Loucy (cell line): ENCODE measurements around the gene SLC9A1.

Experiments used
- H2AFZ ChIP-seq: fragments of 200-600 bp; sonication (generic); 2 replicates; pipeline ENCODE4 v1.6.0; 2016; ENCODE audit warnings: antibody characterized with exemption, mild to moderate bottlenecking, low read length, moderate library complexity
- H3F3A ChIP-seq: fragments of 200-600 bp; 2 replicates; pipeline ENCODE4 v1.6.0; 2016; ENCODE audit warnings: antibody characterized with exemption, low read depth, mild to moderate bottlenecking
- H3K27me3 ChIP-seq: fragments of 200-600 bp; sonication (generic); 2 replicates; pipeline ENCODE4 v1.6.1; 2014; ENCODE audit warnings: low read length, mild to moderate bottlenecking; ENCODE audit not compliant: insufficient read depth, poor library complexity, severe bottlenecking
- H3K36me3 ChIP-seq: fragments of 200-600 bp; sonication (generic); 2 replicates; pipeline ENCODE4 v1.6.1; 2016; ENCODE audit warnings: low read length; ENCODE audit not compliant: insufficient read depth
- H3K4me1 ChIP-seq: fragments of 200-600 bp; sonication (generic); 2 replicates; pipeline ENCODE4 v1.5.1; 2014; ENCODE audit warnings: low read length, mild to moderate bottlenecking; ENCODE audit not compliant: insufficient read depth, poor library complexity, severe bottlenecking
- H3K4me2 ChIP-seq: fragments of 200-600 bp; sonication (generic); 2 replicates; pipeline ENCODE4 v1.6.0; 2014; ENCODE audit warnings: antibody characterized with exemption, low read length, low read depth, mild to moderate bottlenecking; ENCODE audit not compliant: poor library complexity, severe bottlenecking
- H3K4me3 ChIP-seq: fragments of 200-600 bp; sonication (generic); 2 replicates; pipeline ENCODE4 v1.5.1; 2014; ENCODE audit warnings: low read length, mild to moderate bottlenecking, mixed read lengths; ENCODE audit not compliant: poor library complexity, severe bottlenecking
- H3K79me2 ChIP-seq: fragments of 200-600 bp; sonication (generic); 2 replicates; pipeline ENCODE4 v1.6.1; 2014; ENCODE audit warnings: low read length; ENCODE audit not compliant: insufficient read depth
- H3K9ac ChIP-seq: fragments of 200-600 bp; sonication (generic); 2 replicates; pipeline ENCODE4 v1.6.0; 2014; ENCODE audit warnings: mild to moderate bottlenecking, low read depth, low read length, moderate library complexity; ENCODE audit not compliant: poor library complexity, severe bottlenecking
- H3K9me2 ChIP-seq: fragments of 200-600 bp; sonication (generic); replicated peaks from 2 replicates; pipeline ENCODE4 v1.6.1; 2016; ENCODE audit warnings: low read depth, low read length, mixed read lengths
- H3K9me3 ChIP-seq: fragments of 200-600 bp; sonication (generic); 2 replicates; pipeline ENCODE4 v1.6.1; 2014; ENCODE audit warnings: mild to moderate bottlenecking, antibody characterized with exemption, low read length, low read depth; ENCODE audit not compliant: insufficient read depth
- H4K20me1 ChIP-seq: fragments of 200-600 bp; sonication (generic); 2 replicates; pipeline ENCODE4 v1.6.0; 2014; ENCODE audit warnings: antibody characterized with exemption, low read length, mild to moderate bottlenecking; ENCODE audit not compliant: insufficient read depth, poor library complexity, severe bottlenecking
- EZH2phosphoT487 ChIP-seq: fragments of 200-600 bp; IDR thresholded peaks from 2 replicates; pipeline ENCODE4 v1.6.1; 2018; ENCODE audit warnings: antibody characterized with exemption, mild to moderate bottlenecking, moderate library complexity, borderline replicate concordance
- TF ChIP-seq, protein P1 (sequence below): fragments of 200-600 bp; sonication (generic); conservative IDR thresholded peaks from 2 replicates; pipeline ENCODE4 v1.5.1; 2014; ENCODE audit warnings: mild to moderate bottlenecking, antibody characterized with exemption, low read length

The SLC9A1 gene

DNA sequence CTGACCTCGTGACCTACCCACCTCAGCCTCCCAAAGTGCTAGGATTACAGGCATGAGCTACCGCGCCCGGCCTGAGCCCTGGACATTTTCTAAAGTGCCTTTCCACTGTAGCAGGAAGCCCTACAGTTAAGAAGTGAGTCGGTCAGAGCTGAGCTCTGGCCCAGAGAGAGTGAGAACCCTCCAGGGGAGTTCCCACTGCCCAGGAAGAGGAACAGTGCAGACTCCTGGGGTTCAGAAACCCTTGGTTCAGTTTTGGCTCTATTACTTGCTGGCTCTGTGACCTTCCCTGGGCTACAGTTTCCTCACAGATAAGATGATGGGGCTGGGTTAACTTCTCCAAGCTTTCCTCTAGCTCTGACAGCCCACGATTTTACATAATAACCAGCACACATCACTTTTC lies 20.9 kb downstream of the SLC9A1 start:
- Histone ChIP-seq H3K4me2 (no peak overlapping the region), H3K79me2 (peaks cover 25% of the 10 kb centered on the region; the same call in 1 of the 2 replicates), H3K9me3 (no peaks in the 10 kb centered on the region), H3K9me2 (no peaks in the 10 kb centered on the region), H3K27me3 (no peaks in the 10 kb centered on the region), H4K20me1 (no peaks in the 10 kb centered on the region), H3K36me3 (no peaks in the 10 kb centered on the region; the same call in 1 of the 2 replicates), H2AFZ (no peak overlapping the region), H3K4me3 (no peak overlapping the region), H3K4me1 (peaks cover 26% of the 10 kb centered on the region), H3F3A (no peaks in the 10 kb centered on the region), H3K9ac (no peak overlapping the region)
- TF ChIP-seq, protein P1, sequence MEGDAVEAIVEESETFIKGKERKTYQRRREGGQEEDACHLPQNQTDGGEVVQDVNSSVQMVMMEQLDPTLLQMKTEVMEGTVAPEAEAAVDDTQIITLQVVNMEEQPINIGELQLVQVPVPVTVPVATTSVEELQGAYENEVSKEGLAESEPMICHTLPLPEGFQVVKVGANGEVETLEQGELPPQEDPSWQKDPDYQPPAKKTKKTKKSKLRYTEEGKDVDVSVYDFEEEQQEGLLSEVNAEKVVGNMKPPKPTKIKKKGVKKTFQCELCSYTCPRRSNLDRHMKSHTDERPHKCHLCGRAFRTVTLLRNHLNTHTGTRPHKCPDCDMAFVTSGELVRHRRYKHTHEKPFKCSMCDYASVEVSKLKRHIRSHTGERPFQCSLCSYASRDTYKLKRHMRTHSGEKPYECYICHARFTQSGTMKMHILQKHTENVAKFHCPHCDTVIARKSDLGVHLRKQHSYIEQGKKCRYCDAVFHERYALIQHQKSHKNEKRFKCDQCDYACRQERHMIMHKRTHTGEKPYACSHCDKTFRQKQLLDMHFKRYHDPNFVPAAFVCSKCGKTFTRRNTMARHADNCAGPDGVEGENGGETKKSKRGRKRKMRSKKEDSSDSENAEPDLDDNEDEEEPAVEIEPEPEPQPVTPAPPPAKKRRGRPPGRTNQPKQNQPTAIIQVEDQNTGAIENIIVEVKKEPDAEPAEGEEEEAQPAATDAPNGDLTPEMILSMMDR = no peak
- no peak for TF ChIP-seq EZH2phosphoT487

DNA sequence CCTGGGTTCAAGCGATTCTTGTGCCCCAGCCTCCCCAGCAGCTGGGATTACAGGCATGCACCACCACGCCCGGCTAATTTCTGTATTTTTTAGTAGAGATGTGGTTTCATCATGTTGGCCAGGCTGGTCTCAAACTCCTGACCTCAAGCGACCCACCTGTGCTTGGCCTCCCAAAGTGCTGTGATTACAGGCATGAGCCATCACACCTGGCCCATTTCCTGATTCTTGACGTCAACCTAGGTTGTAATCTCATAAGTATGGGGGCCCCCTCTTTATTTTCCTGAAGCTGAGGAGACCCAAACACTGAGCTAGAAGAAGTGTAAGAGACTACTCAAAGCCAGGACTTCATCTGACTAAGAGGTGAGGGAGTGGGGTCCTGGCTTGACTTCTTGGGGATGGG lies 21.8 kb downstream of the SLC9A1 start:
- Histone ChIP-seq H3K27me3 (no peaks in the 10 kb centered on the region), H3K9me2 (no peaks in the 10 kb centered on the region), H3F3A (no peaks in the 10 kb centered on the region), H2AFZ (no peak overlapping the region), H3K36me3 (no peaks in the 10 kb centered on the region; the same call in 1 of the 2 replicates), H3K9ac (no peak overlapping the region), H3K9me3 (no peaks in the 10 kb centered on the region), H3K4me3 (no peak overlapping the region), H3K4me1 (peaks cover 25% of the 10 kb centered on the region), H3K79me2 (peaks cover 17% of the 10 kb centered on the region; the same call in 1 of the 2 replicates), H4K20me1 (no peaks in the 10 kb centered on the region), H3K4me2 (no peak overlapping the region)
- TF ChIP-seq, protein P1 = no peak
- TF ChIP-seq EZH2phosphoT487 = no peak

DNA sequence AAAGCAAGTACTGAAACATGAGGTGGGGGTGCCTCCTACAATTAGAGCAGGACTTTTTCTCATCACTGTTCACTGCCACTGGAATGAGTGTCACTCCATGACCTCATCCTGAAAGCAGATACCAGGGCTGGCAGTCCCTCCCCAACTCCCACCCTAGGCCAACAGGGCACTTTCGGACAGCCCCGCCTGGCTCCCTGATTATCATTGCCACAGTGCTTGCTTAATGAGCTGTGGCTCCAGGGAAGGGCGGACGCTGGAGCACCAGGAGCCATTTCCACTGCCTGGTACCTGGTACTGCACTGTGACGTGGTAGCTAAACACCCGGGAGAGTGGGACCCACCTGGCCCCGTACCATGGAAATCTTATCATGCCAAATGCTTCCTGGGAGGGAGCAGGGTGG lies 22.3 kb downstream of the SLC9A1 start:
- Histone ChIP-seq H3K36me3 (no peaks in the 10 kb centered on the region; the same call in 1 of the 2 replicates), H3K79me2 (peaks cover 14% of the 10 kb centered on the region; the same call in 1 of the 2 replicates), H3K4me3 (no peak overlapping the region)

More for the DNA sequence above, 22.3 kb downstream of the SLC9A1 start:
- Histone ChIP-seq H2AFZ (no peak overlapping the region), H3F3A (no peaks in the 10 kb centered on the region), H3K9me3 (no peaks in the 10 kb centered on the region), H3K9ac (no peak overlapping the region), H3K9me2 (no peaks in the 10 kb centered on the region), H4K20me1 (no peaks in the 10 kb centered on the region), H3K4me2 (no peak overlapping the region), H3K27me3 (no peaks in the 10 kb centered on the region), H3K4me1 (peaks cover 19% of the 10 kb centered on the region)
- no peak for TF ChIP-seq EZH2phosphoT487
- TF ChIP-seq, protein P1 = no peak
